Measurements from ENCODE around the gene TTC27.

Gene TTC27

GRCh38 chr2:32777714-32778113, 149.9 kb downstream of the TTC27 start:
- no peak overlapping the region for H3K27ac ChIP-seq
- ChIA-PET CTCF (no interaction called here), POLR2A (ENCODE audit: low non-redundant PET) (no interaction called here)
- TF ChIP-seq, protein P1, sequence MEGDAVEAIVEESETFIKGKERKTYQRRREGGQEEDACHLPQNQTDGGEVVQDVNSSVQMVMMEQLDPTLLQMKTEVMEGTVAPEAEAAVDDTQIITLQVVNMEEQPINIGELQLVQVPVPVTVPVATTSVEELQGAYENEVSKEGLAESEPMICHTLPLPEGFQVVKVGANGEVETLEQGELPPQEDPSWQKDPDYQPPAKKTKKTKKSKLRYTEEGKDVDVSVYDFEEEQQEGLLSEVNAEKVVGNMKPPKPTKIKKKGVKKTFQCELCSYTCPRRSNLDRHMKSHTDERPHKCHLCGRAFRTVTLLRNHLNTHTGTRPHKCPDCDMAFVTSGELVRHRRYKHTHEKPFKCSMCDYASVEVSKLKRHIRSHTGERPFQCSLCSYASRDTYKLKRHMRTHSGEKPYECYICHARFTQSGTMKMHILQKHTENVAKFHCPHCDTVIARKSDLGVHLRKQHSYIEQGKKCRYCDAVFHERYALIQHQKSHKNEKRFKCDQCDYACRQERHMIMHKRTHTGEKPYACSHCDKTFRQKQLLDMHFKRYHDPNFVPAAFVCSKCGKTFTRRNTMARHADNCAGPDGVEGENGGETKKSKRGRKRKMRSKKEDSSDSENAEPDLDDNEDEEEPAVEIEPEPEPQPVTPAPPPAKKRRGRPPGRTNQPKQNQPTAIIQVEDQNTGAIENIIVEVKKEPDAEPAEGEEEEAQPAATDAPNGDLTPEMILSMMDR (conservative IDR thresholded peaks at IDR 0.05; ENCODE audit: low read depth), result no peak
- no peak for DNase-seq (ENCODE audit: low spot score)

- TF ChIP-seq, protein P1 (conservative IDR thresholded peaks at IDR 0.05; ENCODE audit: low read depth), result no peak
- no peak for DNase-seq (ENCODE audit: low spot score)
- CTCF ChIA-PET, result interaction anchor here (0.7 kb wide), 1 partner anchor 624 kb away, joined by 4 read pairs; no protein-coding TSS in a partner anchor
- POLR2A ChIA-PET (ENCODE audit: low non-redundant PET), result no interaction called here
- H3K27ac ChIP-seq, result no peak overlapping the region
Measured at GRCh38 chr2:32780961-32781360, 153.1 kb downstream of the TTC27 start.

- ChIA-PET CTCF (no interaction called here), POLR2A (ENCODE audit: low non-redundant PET) (no interaction called here)
- TF ChIP-seq, protein P1 (conservative IDR thresholded peaks at IDR 0.05; ENCODE audit: low read depth), result no peak
- DNase-seq (ENCODE audit: low spot score), result no peak
- no peak overlapping the region for H3K27ac ChIP-seq
Measured at GRCh38 chr2:32783469-32783868, 155.6 kb downstream of the TTC27 start.

DNA sequence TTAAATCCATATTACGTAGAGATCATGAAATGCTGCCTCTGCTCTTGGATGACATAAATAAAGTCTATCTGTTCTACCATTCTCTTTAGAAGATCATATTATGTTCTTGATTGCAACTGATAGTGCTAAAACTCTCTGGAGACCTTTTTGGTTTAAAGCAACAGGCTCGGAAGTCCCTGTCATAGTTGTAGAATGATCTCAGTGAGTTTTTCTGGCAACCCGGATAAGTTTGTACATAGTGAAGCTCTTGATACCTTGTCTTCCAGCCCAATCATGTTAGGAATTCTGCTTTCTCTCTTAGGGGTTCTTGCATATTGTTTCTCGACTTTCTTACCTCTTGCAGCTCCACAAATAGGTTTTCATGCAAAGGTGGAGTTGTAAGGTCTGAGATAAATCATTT, 156.1 kb downstream of the TTC27 start:
- ChIA-PET POLR2A (ENCODE audit: low non-redundant PET) (no interaction called here), CTCF (no interaction called here)
- no peak overlapping the region for H3K27ac ChIP-seq
- DNase-seq (ENCODE audit: low spot score), result no peak
- TF ChIP-seq, protein P1 (conservative IDR thresholded peaks at IDR 0.05; ENCODE audit: low read depth), result no peak

DNA sequence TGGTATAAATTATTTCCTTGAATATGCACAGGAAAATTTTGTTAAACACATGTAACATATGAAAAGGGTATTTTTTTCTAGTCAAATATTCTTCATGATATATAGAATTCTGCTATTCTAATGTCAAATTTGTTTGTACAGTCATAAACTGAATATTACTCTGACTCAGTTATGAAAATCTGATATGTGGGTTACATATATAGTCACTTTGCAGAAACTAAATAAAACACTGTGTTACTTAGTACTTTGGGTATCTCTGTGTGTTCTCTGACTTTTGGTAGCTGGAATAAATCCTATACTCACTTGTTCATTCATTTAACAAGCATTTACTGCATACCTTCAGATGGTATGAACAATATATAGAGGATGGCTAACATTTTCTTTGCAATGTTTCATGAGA, 159.4 kb downstream of the TTC27 start:
- TF ChIP-seq, protein P1 (conservative IDR thresholded peaks at IDR 0.05; ENCODE audit: low read depth), result no peak
- DNase-seq (ENCODE audit: low spot score), result no peak
- H3K27ac ChIP-seq, result no peak overlapping the region
- POLR2A ChIA-PET (ENCODE audit: low non-redundant PET), result no interaction called here
- CTCF ChIA-PET, result interaction anchor here (0.7 kb wide), 1 partner anchor 652 kb away, joined by 3 read pairs; no protein-coding TSS in a partner anchor

- ChIA-PET POLR2A (ENCODE audit: low non-redundant PET) (no interaction called here), CTCF (interaction anchor here (0.5 kb wide), 1 partner anchor 643 kb away, joined by 4 read pairs; no protein-coding TSS in a partner anchor)
- H3K27ac ChIP-seq, result no peak overlapping the region
Measured at GRCh38 chr2:32788114-32788513, 160.3 kb downstream of the TTC27 start.

More at GRCh38 chr2:32788114-32788513, 160.3 kb downstream of the TTC27 start:
- TF ChIP-seq, protein P1 (conservative IDR thresholded peaks at IDR 0.05; ENCODE audit: low read depth), result no peak
- no peak for DNase-seq (ENCODE audit: low spot score)
